A172 (cell line): Measurements from ENCODE around the gene NOXA1. TPM values are rescaled to one million over a fixed set of nuclear protein-coding genes. Genes with fewer than 3 reads are reported as not detected.
"Not testable (repeated sequence)": the region's sequence is repeated elsewhere in the genome, so short reads cannot be mapped to it uniquely, and the experiment has no call there.

ENCODE experiments used
- DNase-seq: peaks from one replicate; pipeline ENCODE4 v3.0.0-alpha.2; 2015; ENCODE audit warnings: low spot score
- total RNA-seq: library from RNA; depleted of rRNA; stranded (reverse); fragments of >200 nt; shearing (Covaris generic); gene quantifications from 2 replicates; pipeline ENCODE4 v1.2.3, GENCODE V29; 2014

The NOXA1 gene
- total RNA-seq, 1 experiment from 2014 or later, result 1.7 TPM

DNA sequence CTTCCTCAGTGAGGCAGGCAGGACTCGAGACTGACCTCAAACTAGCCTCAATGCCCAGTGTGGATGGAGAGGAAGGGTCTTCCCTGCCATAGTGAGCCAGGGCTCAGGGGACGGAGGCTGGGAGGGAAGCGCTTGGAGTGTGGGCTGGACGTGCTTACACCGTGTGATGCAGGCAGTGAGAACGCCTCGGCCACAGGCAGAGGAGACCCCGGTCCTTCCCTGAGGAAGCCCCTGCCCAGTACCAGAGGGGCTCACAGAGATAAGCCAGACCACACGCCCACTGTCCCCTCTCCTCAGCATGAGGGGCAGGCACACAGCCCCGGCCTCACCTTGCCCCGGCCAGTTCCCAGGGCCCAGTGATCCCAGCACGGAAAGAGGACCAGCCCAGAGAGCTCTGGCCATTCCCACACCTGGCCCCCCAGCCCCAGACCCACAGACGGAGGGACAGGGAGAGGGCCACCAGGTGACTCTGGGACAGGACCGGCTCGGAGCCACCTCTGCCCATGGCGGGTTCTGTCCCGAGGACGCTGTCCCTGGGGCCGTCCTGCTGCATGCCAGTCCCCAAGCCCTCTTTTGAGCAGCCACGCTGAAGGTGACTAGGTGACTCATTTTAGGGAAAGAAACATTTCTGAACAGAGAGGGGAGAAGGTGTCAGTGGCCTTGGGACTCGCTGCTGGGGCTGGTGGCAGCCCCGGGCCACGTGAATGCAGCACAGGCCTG is 42.0 kb downstream of the NOXA1 start:
- DNase-seq, result no peak

DNA sequence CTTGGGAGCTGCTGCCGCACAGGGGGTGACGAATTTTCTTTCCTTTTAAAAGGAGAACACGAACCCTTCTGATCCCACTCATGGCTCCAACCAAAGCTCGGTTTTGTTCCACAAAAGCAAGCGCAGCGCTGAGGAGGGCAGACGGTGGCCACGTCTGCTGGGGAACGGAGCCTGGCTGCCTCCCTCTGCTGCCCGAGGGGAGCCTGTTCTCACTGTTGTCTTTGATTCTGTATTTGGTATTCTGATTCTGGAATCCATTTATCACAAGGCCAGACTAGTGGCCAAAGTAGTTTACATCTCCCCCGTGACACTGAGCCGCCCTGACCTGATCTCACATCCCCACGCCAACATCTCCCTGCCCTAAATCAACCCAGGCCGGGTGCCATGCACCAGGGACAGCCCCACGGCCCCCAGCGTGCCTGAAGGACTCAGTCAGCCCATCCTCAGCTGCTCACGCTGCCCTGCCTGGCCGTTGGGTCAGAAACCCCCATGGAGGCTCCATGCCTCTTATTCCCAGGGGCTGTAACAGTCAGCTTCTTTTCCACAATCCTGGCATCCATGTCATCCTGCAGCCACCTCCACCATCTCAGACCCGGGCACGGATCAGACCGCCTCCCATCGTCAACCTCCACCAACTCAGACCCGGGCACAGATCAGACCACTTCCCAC is 42.7 kb downstream of the NOXA1 start:
- no peak for DNase-seq

DNA sequence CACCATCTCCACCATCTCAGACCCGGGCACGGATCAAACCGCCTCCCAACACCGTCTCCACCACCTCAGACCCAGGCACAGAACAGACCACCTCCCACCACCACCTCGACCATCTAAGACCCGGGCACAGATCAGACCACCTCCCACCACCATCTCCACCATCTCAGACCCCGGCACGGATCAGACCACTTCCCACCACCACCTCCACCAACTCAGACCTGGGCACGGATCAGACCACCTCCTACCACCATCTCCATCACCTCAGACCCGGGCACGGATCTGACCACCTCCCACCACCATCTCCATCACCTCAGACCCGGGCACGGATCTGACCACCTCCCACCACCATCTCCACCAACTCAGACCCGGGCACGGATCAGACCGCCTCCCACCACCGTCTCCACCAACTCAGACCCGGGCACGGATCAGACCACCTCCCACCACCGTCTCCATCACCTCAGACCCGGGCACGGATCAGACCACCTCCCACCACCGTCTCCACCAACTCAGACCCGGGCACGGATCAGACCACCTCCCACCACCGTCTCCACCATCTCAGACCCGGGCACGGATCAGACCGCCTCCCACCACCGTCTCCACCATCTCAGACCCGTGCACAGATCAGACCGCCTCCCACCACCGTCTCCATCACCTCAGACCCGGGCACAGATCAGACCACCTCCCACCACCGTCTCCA is 43.3 kb downstream of the NOXA1 start:
- not testable (repeated sequence) for DNase-seq

DNA sequence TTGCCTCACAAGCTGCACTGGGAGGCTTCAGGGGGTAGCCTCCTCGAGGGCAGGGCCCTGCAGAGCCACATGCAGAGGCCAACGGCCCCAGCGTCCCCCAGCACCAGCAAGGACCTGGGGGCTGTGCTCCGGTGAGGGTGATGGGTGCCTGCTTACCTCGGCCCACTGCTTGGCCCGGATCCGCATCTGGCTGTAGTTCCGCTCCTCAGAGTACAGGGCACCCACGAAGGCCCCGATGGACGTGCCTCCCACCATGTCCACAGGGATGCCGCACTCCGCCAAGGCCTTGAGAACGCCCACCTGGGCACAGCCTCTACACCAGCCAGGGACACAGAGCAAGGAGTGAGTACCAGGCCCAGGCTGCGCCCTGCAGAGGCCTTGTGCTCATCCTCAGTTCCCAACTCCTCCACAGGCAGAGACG is 44.0 kb downstream of the NOXA1 start:
- no peak for DNase-seq

DNA sequence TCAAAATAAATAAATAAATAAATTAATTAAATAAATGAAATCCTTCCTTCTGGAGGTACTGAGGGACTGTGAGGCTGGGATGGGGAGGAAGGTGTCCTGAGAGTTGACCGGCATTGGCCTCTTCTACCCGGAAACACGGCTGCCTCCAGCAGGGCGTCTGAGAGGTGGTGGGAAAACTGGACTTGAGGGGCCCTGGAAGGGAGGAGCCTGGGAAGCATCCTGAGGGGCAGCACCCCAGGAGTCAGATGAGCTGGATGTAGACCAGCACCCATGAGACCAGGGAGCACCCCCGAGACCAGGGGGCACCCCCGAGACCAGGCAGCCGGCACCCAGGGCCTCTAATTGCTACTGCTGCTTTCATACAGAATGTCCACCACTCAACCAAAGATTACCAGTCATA is 44.7 kb downstream of the NOXA1 start:
- DNase-seq, result no peak

DNA sequence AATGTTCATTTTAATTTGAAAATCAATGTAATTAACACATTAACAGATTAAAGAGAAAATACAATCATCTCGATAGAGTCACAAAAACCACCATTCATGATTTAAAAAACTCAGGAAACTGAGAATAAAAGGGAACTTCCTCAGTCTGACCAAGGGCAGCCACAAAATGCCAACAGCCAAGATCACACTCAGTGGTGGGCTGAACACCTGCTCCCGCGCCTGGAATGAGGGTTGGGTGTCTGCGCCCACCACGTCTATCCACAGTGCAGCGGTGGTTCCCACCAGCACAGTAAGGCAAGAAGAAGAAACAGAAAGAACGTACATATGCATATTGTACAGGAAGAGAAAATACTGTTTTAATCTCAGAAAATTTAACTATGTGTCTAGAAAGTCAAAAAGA is 47.6 kb downstream of the NOXA1 start:
- no peak for DNase-seq

DNA sequence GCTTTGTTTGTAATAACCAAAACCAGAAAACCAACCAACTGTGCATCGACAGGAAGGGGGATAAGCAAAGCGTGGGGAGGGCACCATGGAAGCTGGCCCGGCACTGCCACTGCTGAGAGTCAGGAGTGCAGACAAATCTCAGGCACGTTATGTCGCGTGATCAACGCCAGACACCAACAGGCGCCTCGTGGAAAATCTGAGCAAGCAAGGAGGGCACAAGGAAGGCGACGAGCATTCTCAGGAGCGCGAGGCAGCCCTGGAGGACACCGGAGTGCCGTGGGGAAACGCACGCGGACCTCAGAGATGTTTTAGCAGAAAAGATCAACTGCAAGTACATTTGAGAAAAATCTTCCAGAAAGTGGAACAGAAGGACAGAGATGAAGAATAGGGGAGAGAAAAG is 51.1 kb downstream of the NOXA1 start:
- DNase-seq, result no peak

DNA sequence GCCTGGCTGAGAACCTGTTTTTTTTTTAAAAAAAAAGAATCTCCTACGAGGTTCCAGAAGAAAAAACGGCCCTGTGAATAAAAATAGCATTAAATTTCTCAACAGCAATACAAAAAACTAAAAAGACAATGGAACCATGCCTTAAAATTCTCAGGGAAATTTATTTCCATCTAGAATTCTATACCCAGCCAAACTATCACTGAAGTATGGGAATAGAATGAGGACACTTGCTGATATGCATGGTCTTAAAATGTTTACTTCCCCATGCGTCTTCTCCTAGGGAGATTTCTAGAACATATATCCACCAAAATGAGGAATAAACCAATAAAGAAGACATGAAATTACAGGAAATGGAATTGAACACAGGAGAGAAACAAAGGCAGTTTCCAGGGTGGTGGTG is 52.5 kb downstream of the NOXA1 start:
- DNase-seq, result no peak

DNA sequence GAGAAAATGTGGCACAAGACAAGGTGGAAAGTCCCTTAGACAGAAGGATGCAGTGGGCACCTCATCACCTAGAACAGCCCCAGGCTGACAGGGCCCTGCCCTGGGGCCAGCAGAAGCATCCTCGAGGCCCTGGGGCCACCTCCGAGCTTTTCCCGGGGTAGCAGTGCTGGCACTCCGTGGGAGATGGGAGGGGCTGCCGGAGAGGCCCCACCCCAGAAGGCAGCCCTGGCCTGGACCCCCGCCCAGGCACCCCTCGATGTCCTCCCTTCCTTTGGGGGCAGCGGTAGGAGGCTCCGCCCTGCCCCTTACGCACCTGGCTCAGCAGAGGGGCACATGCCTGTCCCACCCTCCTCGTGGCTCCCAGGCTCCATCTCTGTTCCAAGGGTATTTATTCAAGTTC is 53.7 kb downstream of the NOXA1 start:
- DNase-seq, result no peak

DNA sequence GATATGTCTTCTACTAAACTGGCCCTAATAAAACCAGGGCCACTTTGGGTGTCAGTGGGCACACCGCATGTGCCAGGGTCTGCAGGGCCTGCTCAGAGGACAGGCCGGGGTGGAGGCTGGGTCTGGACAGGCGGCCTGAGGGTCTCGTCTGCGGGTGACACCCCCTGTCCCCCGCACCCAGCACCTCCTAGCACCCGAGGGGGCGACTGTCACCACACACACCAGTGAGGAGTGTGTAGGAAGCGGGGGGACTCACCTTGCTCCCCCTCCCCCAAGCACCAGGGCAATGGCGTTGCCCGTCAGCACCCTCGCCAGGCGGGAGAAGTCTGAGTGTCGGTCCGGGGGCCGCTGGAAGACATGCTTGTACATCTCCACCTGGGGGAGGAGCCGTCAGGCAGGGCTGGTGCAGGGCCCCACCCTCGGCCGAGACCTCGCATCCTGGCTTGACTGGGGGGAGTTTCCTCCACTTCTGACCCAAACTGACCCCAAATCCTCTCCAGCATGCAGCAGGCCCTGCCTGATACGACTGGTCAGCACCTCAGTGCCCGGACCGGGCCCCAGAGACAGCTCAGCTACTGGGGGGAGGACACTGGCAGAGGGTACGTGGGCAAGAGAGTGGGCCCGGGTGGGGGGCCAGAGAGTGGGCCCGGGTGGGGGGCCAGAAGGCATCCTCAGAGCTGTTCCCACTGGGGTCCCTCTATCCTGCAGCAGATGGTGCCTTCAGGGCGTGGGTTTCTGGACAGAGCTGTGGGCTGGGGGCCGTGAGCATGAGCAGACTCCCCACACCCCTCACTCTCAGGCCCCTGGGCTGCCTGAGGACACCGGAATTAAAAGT is 54.8 kb downstream of the NOXA1 start:
- DNase-seq, result no peak

DNA sequence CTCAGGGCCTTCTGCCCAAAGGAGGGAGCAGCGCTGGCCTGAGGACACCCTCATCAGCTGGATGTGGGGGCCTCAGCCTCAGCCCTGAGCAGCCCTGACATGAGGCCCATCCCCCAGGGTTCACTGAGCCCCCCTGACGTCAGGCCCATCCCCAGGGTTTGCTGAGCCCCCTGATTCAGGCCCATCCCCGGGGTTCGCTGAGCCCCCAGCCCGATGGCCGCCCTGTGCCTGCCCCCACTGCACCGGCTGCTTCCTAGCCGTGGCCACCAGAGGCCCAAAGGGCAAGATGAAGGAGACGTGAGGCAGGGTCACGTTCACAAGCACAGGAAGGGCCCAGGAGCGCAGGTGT is 55.4 kb downstream of the NOXA1 start:
- no peak for DNase-seq

DNA sequence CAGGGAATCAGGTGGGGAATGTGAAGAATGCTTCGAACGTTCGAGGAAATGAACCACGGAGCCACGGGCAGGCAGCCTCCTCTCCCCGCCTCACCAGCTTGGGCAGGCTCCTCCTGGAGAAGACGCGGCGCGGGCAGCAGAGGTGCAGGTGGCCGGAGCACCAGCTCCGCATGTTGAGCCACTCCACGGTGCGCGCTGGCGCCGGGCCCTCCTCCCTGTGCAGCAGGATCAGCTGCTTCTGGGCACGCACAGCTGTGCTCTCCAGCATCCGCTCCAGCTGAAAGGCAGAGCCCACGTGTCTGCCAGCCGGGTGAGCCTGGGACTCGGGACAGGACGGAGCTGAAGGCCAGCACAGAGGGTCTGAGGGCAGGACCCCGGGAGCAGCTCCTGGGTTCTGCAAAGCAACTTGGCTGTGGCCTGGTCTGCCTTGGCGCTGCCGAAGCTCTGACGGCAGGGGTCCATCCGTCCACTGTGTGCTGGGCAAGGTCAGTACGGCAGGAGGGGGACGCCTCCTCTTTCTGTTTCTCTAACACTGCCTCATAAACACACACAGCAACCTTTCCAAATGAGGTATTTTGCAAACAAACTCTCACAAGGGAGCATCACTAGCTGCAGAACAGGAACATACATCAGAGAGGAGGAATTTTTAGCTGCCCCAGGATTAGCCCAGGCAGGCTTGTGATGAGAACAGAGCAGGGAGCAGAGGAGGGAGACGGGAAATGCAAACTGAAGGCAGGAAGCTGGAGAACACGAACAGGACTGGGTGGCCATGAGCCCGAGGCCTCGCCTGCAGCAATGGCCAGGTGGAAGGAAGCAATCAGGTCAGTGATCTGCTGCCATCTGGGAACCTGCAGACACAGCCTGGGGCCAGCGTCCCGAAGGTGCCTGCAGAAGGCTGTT is 56.0 kb downstream of the NOXA1 start:
- no peak for DNase-seq

DNA sequence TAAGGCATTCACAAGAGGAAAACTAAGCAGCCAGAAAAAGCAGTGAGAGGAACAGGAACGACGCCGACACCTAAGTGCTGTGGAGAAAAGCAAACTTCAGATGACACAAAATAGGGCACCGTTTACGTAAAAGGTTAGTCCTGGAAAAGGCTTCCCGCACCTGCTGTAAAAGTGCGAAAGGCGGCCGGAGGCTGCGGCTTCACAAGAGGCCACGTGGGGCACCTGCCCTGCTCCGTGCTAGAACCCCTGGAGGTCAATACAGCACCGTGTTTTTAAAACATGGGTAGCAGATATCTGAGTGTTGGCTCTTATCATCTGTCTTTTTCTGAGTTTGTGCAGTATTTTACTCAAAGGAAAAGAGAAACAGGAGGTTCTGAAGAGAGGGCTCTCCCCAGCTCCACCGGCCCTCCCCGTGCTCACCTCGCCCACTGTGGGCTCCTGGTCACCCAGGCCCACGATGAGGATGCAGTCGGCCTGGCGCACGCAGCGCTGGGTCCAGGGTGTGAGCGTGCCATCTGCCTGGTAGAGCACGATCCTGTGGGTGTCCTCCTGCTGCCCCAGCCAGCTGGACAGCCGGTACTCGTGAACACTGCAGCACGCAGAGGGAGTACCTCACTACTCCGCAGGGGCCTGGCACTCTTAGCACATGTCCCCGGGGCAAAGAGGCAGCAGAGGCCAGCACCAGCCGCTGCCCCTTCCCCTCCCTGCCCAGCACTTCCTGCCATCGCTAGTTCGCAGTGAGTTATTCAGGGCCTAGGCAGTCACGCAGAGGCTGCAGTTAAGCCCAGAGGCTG is 56.9 kb downstream of the NOXA1 start:
- DNase-seq, result no peak

DNA sequence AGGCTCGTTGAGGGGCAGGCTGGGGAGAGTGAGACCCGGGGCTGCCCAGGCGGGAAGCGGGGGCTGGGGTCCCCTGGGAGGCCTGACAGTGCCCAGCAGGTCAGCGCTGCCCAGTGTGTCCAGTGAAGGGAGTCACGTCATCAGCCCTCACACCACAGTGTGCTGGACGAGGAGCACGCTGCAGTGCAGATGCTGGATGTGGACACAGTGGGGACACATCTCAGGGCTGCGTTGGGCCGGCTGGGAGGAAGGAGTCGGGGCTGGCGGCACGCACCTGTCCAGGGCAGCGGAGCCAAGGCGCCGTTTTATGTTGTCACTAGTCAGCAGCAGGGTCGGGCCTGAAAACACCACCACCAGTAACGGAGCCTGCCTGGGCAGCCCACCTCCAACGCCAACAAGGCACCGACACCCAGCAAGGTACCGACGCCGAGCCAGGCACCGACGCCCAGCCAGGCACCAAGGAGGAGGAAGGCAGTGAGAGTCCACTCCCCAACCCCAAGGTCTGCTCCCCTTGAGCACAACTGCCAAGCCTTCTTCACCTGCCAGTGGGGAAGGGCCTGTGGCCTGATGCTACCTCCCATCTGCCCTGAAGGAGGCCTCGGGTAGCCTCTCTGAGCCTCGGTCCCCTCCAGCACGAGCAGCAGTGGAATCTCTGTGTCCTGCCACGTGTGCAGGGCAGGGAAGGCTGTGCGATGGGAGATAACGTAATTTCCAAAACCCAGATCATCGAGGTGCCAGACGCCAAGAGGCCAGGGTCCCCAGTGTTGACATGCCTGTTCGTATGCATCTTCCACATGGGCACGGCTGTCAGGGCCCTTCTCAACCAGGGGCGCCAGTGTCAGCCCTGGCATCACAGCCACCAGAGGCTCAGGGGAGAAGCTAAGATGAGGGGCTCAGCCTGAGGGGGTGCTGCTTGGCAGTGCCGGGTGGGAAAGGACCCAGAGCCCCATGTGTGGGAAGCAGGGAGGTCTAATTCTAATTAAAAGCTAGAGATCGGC is 57.8 kb downstream of the NOXA1 start:
- no peak for DNase-seq

DNA sequence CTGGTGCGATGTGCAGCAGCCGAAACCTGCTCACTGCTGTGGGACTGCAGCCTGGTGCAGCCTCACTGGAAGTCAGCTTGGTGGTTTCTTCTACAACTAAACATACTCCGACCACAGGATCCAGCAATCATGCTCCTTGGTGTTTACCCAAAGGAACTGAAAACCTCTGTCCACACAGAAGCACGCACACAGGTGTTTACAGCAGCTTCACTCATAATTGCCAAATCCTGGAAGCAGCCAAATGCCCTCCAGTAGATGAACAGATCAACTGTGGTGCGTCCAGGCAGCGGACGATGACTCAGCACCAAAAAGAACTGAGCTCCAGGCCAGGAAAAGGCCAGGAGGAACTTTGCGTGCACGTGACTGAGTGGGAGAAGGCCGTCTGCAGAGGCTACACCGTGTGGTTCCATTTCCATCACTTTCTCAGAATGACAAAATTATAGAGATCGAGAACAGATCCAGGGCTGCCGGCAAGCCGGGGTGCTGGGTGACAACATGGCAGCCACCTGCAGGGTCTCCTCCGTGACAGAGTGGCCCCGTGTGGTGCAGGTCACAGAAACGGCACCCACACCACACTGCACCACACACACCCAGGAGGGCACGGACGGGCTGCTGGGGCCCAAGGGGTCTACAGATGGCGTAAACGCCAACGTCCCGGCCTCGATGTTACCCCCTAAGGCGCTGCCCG is 59.0 kb downstream of the NOXA1 start:
- peak; percentile 82 for DNase-seq
